Breast epithelium (tissue), 3 donors: ENCODE measurements around the gene KLHL22.

Experiments
- POLR2A ChIP-seq: fragments of 450-650 bp; IDR thresholded peaks from one replicate; pipeline ENCODE4 v1.6.1; 2016; ENCODE audit warnings: antibody characterized with exemption, mild to moderate bottlenecking, moderate library complexity
- TF ChIP-seq, protein P1 (sequence below), 3 donors: fragments of 450-650 bp; IDR thresholded peaks; one replicate each; pipeline ENCODE4 v1.5.1; 2016 to 2017; ENCODE audit warnings: antibody characterized with exemption in 3 of 3, mild to moderate bottlenecking in 3 of 3, moderate library complexity in 3 of 3

- TF ChIP-seq, protein P1, sequence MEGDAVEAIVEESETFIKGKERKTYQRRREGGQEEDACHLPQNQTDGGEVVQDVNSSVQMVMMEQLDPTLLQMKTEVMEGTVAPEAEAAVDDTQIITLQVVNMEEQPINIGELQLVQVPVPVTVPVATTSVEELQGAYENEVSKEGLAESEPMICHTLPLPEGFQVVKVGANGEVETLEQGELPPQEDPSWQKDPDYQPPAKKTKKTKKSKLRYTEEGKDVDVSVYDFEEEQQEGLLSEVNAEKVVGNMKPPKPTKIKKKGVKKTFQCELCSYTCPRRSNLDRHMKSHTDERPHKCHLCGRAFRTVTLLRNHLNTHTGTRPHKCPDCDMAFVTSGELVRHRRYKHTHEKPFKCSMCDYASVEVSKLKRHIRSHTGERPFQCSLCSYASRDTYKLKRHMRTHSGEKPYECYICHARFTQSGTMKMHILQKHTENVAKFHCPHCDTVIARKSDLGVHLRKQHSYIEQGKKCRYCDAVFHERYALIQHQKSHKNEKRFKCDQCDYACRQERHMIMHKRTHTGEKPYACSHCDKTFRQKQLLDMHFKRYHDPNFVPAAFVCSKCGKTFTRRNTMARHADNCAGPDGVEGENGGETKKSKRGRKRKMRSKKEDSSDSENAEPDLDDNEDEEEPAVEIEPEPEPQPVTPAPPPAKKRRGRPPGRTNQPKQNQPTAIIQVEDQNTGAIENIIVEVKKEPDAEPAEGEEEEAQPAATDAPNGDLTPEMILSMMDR (IDR thresholded peaks at IDR 0.05): peak; percentile 56 to 88 (median 87)
- TF ChIP-seq POLR2A: no peak
Measured at GRCh38 chr22:20456064-20456721, 39.4 kb downstream of the KLHL22 start.
